ENCODE results near the gene PAFAH2. TPM values are rescaled to one million over a fixed set of nuclear protein-coding genes. Genes with fewer than 3 reads are reported as not detected.

The PAFAH2 gene
- total RNA-seq, 1 donor, result 9.8 TPM

DNA sequence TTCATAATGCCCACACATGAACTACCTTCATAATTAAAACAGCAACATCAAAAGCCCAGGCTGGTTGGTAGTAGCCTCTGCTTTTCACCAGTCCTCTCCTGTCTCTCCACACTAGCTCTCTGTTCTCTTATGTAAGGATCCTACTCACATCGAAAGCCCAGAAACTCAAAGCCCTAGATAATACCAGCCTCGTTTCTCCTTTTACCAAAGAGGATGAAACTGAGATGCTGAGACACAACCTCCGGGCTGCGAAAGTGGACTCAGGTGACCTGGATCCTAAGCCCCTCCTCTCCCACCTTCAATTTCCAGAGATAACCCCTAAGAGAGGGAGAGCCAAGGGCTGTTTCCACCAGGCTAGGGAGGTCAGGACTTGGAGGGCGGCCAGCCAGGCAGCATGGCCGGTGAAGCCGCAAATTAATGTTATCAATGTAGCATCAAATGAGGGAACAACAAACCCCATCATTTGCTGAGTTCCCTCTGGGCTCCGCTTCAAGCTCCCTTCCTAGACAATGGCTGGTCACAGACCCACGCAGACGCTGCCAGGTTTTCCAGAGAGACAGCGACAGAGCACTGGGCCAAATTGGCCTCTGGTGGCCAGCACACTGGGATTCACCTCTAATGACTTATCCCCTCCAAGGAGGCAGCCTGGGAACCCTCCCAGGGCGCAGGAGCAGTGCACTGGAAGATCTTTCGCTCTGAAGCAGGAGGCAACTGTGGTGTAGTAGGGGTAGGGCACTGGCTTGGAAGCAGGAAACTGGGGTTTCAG lies 70.9 kb downstream of the PAFAH2 start:
- H3K4me3 ChIP-seq (ENCODE audit: low read depth, low read length), result no peak overlapping the region
- TF ChIP-seq, protein P1, sequence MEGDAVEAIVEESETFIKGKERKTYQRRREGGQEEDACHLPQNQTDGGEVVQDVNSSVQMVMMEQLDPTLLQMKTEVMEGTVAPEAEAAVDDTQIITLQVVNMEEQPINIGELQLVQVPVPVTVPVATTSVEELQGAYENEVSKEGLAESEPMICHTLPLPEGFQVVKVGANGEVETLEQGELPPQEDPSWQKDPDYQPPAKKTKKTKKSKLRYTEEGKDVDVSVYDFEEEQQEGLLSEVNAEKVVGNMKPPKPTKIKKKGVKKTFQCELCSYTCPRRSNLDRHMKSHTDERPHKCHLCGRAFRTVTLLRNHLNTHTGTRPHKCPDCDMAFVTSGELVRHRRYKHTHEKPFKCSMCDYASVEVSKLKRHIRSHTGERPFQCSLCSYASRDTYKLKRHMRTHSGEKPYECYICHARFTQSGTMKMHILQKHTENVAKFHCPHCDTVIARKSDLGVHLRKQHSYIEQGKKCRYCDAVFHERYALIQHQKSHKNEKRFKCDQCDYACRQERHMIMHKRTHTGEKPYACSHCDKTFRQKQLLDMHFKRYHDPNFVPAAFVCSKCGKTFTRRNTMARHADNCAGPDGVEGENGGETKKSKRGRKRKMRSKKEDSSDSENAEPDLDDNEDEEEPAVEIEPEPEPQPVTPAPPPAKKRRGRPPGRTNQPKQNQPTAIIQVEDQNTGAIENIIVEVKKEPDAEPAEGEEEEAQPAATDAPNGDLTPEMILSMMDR (IDR thresholded peaks at IDR 0.05; ENCODE audit: insufficient read depth, low read length), result no peak
- no peak for DNase-seq (ENCODE audit: low read depth)

GRCh38 chr1:25924454-25924853 lies 73.4 kb downstream of the PAFAH2 start:
- no peak for DNase-seq (ENCODE audit: low read depth)
- TF ChIP-seq, protein P1 (IDR thresholded peaks at IDR 0.05; ENCODE audit: insufficient read depth, low read length), result no peak
- no peak overlapping the region for H3K4me3 ChIP-seq (ENCODE audit: low read depth, low read length)

DNA sequence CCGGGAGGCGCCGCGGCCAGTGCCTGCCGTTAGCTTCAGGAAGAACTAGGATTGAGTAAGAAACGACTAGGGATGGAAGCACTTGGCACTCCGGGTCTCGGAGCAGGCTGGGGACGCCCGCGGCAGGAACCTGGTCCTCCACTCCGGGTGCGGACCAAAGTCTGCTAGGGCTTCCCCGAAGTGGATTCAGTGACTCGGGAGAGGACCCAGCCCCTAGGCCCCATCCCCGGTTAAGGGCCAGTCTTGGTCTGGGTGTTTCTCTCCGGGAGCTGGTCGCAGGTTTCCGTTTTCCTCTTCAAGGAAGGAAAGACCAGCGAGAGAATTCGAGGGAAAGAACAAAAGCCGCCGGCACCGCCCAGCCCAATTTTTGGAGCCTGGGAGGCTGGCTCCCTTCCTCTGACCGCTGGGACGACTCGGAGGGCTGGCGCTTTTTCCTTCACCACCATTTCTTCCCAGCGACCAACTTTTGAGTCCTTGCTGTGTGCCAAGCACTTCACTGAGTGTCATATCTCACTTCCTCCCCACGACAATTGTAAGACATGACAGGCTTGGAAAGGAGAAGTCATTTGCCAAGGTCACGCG lies 74.8 kb downstream of the PAFAH2 start:
- DNase-seq (ENCODE audit: low read depth), result no peak
- TF ChIP-seq, protein P1 (IDR thresholded peaks at IDR 0.05; ENCODE audit: insufficient read depth, low read length), result no peak
- H3K4me3 ChIP-seq (ENCODE audit: low read depth, low read length), result peak overlapping the region; percentile 62

DNA sequence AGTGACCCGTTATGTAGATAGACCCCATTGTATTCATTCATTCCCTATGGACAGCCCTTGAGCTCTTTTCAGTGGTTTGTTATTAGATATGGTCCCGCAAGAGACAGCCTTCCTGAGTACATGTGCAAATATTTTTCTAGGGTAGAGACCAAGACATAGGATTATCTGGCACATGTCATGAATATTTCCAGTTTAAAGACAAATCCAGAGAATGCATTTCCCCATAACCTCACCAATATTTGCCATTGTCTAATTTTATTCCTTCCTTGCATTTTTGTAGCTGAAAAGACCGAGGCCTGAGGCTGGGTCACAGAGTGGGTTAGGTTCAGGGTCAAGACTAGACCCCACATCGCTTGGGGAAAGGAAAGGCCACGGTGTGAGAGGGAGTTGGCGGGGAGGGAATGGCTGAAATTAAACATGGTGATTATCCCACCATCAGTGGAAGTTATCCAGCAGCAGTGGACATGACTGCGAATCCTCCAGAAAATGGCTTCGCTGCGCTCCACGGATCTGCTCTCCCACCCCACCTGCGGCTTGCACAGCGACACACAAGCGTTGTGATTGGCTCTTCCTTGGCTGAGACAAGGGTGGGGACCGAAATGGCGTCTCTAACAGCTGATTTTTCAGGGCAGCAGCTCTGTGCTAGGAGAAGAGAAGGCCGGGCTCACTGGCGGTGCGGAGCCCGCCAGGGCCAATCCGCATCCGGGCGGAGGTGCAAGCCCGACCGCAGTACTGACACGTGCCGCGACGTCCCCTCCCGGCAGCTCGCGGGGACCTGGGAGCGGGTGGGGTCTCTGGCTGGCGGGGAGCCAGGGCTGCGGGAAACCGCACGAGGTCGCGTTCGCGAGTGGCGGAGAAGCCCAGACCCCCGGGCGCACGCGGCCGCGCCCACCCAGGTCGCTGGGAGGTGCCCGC lies 75.5 kb downstream of the PAFAH2 start:
- peak overlapping the region; percentile 62 for H3K4me3 ChIP-seq (ENCODE audit: low read depth, low read length)
- DNase-seq (ENCODE audit: low read depth), result no peak
- TF ChIP-seq, protein P1 (IDR thresholded peaks at IDR 0.05; ENCODE audit: insufficient read depth, low read length), result no peak

DNA sequence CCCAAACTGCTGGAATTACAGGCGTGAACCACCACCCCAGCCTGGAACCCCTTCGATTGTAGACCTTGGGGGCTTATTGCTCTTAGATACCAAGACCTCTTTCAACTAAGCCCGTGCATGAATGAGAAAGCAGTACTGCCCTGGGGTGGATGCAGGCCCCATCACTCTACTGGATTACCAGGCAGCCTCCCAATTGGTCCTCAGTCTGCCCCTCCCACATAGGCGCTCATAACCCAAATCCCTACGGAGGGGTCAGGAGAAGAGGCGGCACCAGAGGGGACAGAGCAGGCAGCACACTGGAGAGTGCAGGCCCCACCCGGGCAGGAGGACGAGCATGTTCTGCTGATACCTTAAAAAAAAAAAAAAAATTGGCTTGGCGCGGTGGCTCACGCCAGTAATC lies 79.2 kb downstream of the PAFAH2 start:
- TF ChIP-seq, protein P1 (IDR thresholded peaks at IDR 0.05; ENCODE audit: insufficient read depth, low read length), result no peak
- no peak overlapping the region for H3K4me3 ChIP-seq (ENCODE audit: low read depth, low read length)
- DNase-seq (ENCODE audit: low read depth), result no peak

GRCh38 chr1:25917996-25918395 lies 79.9 kb downstream of the PAFAH2 start:
- H3K4me3 ChIP-seq (ENCODE audit: low read depth, low read length), result no peak overlapping the region
- peak; percentile 53 for DNase-seq (ENCODE audit: low read depth)

More at GRCh38 chr1:25917996-25918395, 79.9 kb downstream of the PAFAH2 start:
- TF ChIP-seq, protein P1 (IDR thresholded peaks at IDR 0.05; ENCODE audit: insufficient read depth, low read length), result no peak

Data from fibroblast of the aortic adventitia (primary cell).